H9 (cell line): ENCODE results near the gene SDR39U1. TPM values are rescaled to one million over a fixed set of nuclear protein-coding genes. Genes with fewer than 3 reads are reported as not detected.

Experiments
- DNase-seq: peaks from one replicate; pipeline ENCODE4 v3.0.0-alpha.2; 2017
- H2AFZ ChIP-seq: one replicate; pipeline ENCODE4 v1.6.1; 2013; ENCODE audit warnings: mild to moderate bottlenecking, low read length, control low read depth, moderate library complexity
- H2AK5ac ChIP-seq: 2 replicates; pipeline ENCODE4 v1.6.1; 2013; ENCODE audit warnings: low read length, control low read depth, mixed read lengths; ENCODE audit not compliant: insufficient read length
- H2BK120ac ChIP-seq: one replicate; pipeline ENCODE4 v1.6.1; 2013; ENCODE audit warnings: low read depth, mild to moderate bottlenecking, low read length, control low read depth, inconsistent platforms; ENCODE audit not compliant: poor library complexity, severe bottlenecking
- H2BK12ac ChIP-seq: 2 replicates; pipeline ENCODE4 v1.6.1; 2013; ENCODE audit warnings: low read length, control low read depth, mixed read lengths, low read depth; ENCODE audit not compliant: insufficient read length
- H2BK15ac ChIP-seq: 2 replicates; pipeline ENCODE4 v1.6.1; 2013; ENCODE audit warnings: low read depth, low read length, control low read depth
- H2BK20ac ChIP-seq: one replicate; pipeline ENCODE4 v1.6.1; 2013; ENCODE audit warnings: low read depth, mild to moderate bottlenecking, low read length, control low read depth, inconsistent platforms; ENCODE audit not compliant: poor library complexity, severe bottlenecking
- H2BK5ac ChIP-seq: 2 replicates; pipeline ENCODE4 v1.6.1; 2013; ENCODE audit warnings: low read length, control low read depth, mixed read lengths; ENCODE audit not compliant: insufficient read length
- H3K14ac ChIP-seq: 2 replicates; pipeline ENCODE4 v1.6.1; 2013; ENCODE audit warnings: low read length, control low read depth; ENCODE audit not compliant: insufficient read depth
- H3K18ac ChIP-seq: 2 replicates; pipeline ENCODE4 v1.6.1; 2013; ENCODE audit warnings: low read depth, mild to moderate bottlenecking, mixed read lengths, low read length, control low read depth; ENCODE audit not compliant: insufficient read length
- H3K23ac ChIP-seq: 2 replicates; pipeline ENCODE4 v1.6.1; 2013; ENCODE audit warnings: low read length, control low read depth, mixed read lengths, low read depth; ENCODE audit not compliant: insufficient read length
- H3K23me2 ChIP-seq: 2 replicates; pipeline ENCODE4 v1.6.1; 2013; ENCODE audit warnings: low read depth, mild to moderate bottlenecking, mixed read lengths, low read length, control low read depth; ENCODE audit not compliant: insufficient read length, poor library complexity, severe bottlenecking
- H3K27ac ChIP-seq: 2 replicates; pipeline ENCODE4 v1.5.1; 2013; ENCODE audit warnings: low read length, control low read depth, mixed read lengths, low read depth; ENCODE audit not compliant: insufficient read length
- H3K27me3 ChIP-seq: 2 replicates; pipeline ENCODE4 v1.6.1; 2013; ENCODE audit warnings: low read length, control low read depth, inconsistent platforms; ENCODE audit not compliant: insufficient read depth
- H3K4ac ChIP-seq: 2 replicates; pipeline ENCODE4 v1.6.1; 2013; ENCODE audit warnings: low read depth, mild to moderate bottlenecking, control low read depth, inconsistent platforms, low read length, moderate library complexity
- H3K4me1 ChIP-seq: 2 replicates; pipeline ENCODE4 v1.6.1; 2013; ENCODE audit warnings: low read length, control low read depth, inconsistent platforms; ENCODE audit not compliant: insufficient read depth
- H3K4me2 ChIP-seq: 2 replicates; pipeline ENCODE4 v1.6.1; 2013; ENCODE audit warnings: low read length, control low read depth, mixed read lengths; ENCODE audit not compliant: insufficient read length, insufficient read depth
- H3K56ac ChIP-seq: 2 replicates; pipeline ENCODE4 v1.6.1; 2013; ENCODE audit warnings: low read depth, mild to moderate bottlenecking, mixed read lengths, low read length, control low read depth; ENCODE audit not compliant: insufficient read length
- H3K79me1 ChIP-seq: 2 replicates; pipeline ENCODE4 v1.6.1; 2013; ENCODE audit warnings: low read depth, mild to moderate bottlenecking, moderate library complexity, low read length, control low read depth, inconsistent platforms; ENCODE audit not compliant: insufficient read depth, poor library complexity, severe bottlenecking
- H3K79me2 ChIP-seq: 2 replicates; pipeline ENCODE4 v1.6.1; 2013; ENCODE audit warnings: low read length, control low read depth, inconsistent platforms; ENCODE audit not compliant: insufficient read depth
- H3K9ac ChIP-seq: 2 replicates; pipeline ENCODE4 v1.6.1; 2013; ENCODE audit warnings: low read length, control low read depth, mixed read lengths; ENCODE audit not compliant: insufficient read length; ENCODE audit errors: extremely low read depth
- H3K9me3 ChIP-seq: one replicate; pipeline ENCODE4 v1.6.1; 2013; ENCODE audit warnings: low read depth, low read length, inconsistent platforms; ENCODE audit not compliant: control insufficient read depth
- H3T11ph ChIP-seq: one replicate; pipeline ENCODE4 v1.6.1; 2013; ENCODE audit warnings: mild to moderate bottlenecking, low read length, control low read depth, inconsistent platforms
- H4K20me1 ChIP-seq: one replicate; pipeline ENCODE4 v1.6.1; 2013; ENCODE audit not compliant: control insufficient read depth, insufficient read length, insufficient read depth
- H4K5ac ChIP-seq: 2 replicates; pipeline ENCODE4 v1.6.1; 2013; ENCODE audit warnings: low read depth, mild to moderate bottlenecking, mixed read lengths, low read length, control low read depth; ENCODE audit not compliant: insufficient read length
- H4K8ac ChIP-seq: replicated peaks from 2 replicates; pipeline ENCODE4 v1.6.1; 2013; ENCODE audit warnings: low read length, control low read depth, mixed read lengths, low read depth; ENCODE audit not compliant: insufficient read length
- H4K91ac ChIP-seq: 2 replicates; pipeline ENCODE4 v1.6.1; 2013; ENCODE audit warnings: low read depth, mild to moderate bottlenecking, moderate library complexity, mixed read lengths, low read length, control low read depth; ENCODE audit not compliant: insufficient read length
- H3K27ac Mint-ChIP-seq, 3 experiments: 2 replicates in 2 of 3; 3 replicates in 1 of 3; pipeline ENCODE4 v1.8.0; 2020 to 2021; ENCODE audit warnings: mixed read lengths in 3 of 3, mild to moderate bottlenecking in 1 of 3, moderate library complexity in 1 of 3
- H3K27me3 Mint-ChIP-seq: 2 replicates; pipeline ENCODE4 v1.8.0; 2021; ENCODE audit warnings: low read depth, mild to moderate bottlenecking, moderate library complexity, mixed read lengths
- H3K36me3 Mint-ChIP-seq, 3 experiments: 2 replicates in 2 of 3; 3 replicates in 1 of 3; pipeline ENCODE4 v1.8.0; 2020 to 2021; ENCODE audit warnings: low read depth in 3 of 3, mixed read lengths in 3 of 3; ENCODE audit not compliant: insufficient read depth in 1 of 3
- H3K4me1 Mint-ChIP-seq, 2 experiments: 2 replicates each; pipeline ENCODE4 v1.8.0; 2020; ENCODE audit warnings: mixed read lengths in 2 of 2
- H3K4me3 Mint-ChIP-seq, 2 experiments: 2 replicates in 1 of 2; 3 replicates in 1 of 2; pipeline ENCODE4 v1.8.0; 2020 to 2021; ENCODE audit warnings: mild to moderate bottlenecking in 2 of 2, mixed read lengths in 2 of 2, moderate library complexity in 1 of 2
- H3K9me3 Mint-ChIP-seq, 2 experiments: 2 replicates in 1 of 2; 3 replicates in 1 of 2; pipeline ENCODE4 v1.8.0; 2020; ENCODE audit warnings: mild to moderate bottlenecking in 2 of 2, mixed read lengths in 2 of 2, moderate library complexity in 1 of 2
- CTCF ChIP-seq: fragments of 200-600 bp; sonication (generic); conservative IDR thresholded peaks from 3 replicates; pipeline ENCODE4 v1.8.0; 2021; ENCODE audit warnings: antibody characterized with exemption, mild to moderate bottlenecking
- WGBS: extraction: QIAGEN DNeasy Blood & Tissue Kit; methylation state at CpG from one replicate; pipeline ENCODE4 v1.1.7; 2013; ENCODE audit warnings: missing lambda C conversion rate, low lambda C conversion rate, mixed read lengths; ENCODE audit not compliant: insufficient read length; ENCODE audit errors: extremely low coverage; 5-methylcytosine and 5-hydroxymethylcytosine counted together
- total RNA-seq: library from RNA; stranded (reverse); gene quantifications from 2 replicates; pipeline ENCODE4 v1.2.1, GENCODE V29; 2021

The SDR39U1 gene
- total RNA-seq, 1 experiment from 2014 or later: 56.2 TPM

DNA sequence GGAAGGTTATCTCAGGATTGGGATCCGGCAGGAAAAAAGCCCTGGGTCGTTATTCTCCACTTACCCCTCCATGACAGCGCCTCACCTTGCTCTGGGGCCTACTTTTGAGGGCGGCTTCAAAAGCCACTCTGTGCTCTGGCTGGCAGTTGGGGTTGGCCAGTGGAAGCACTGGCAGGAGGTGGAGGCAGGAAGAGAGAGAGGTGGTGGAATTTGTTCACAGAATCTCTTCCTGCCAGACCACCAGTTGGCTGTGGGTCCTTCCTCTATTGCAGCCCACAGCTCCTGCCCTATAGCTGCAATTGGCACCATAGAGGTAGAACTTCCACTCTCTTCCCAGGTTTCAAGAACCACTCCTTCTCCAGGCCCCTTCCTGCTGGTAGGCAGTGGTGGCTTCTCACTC is 32.7 kb upstream of the SDR39U1 start:
- Histone ChIP-seq H3T11ph (no peak overlapping the region), H4K91ac (no peak overlapping the region), H3K4me1 (no peaks in the 10 kb centered on the region), H3K79me2 (no peaks in the 10 kb centered on the region), H3K9ac (no peak overlapping the region), H4K5ac (no peak overlapping the region), H3K27me3 (no peaks in the 10 kb centered on the region), H3K23me2 (no peaks in the 10 kb centered on the region), H2BK12ac (no peak overlapping the region), H3K79me1 (no peaks in the 10 kb centered on the region), H2BK15ac (no peak overlapping the region), H3K27ac (no peak overlapping the region), H2BK120ac (no peak overlapping the region), H4K8ac (no peak overlapping the region), H3K9me3 (no peaks in the 10 kb centered on the region), H2BK5ac (no peak overlapping the region), H2AK5ac (no peak overlapping the region), H3K18ac (no peak overlapping the region), H3K14ac (no peak overlapping the region), H3K4ac (no peak overlapping the region), H2AFZ (no peak overlapping the region), H3K56ac (no peak overlapping the region), H3K23ac (no peak overlapping the region), H3K4me2 (no peak overlapping the region), H2BK20ac (no peak overlapping the region), H4K20me1 (no peaks in the 10 kb centered on the region)
- H3K4me3 Mint-ChIP-seq: no peak overlapping the region
- H3K9me3 Mint-ChIP-seq: peaks cover 8 to 9% of the 10 kb centered on the region in 2 experiments; a peak in 3 of 5 replicates
- DNase-seq: no peak
- TF ChIP-seq CTCF: no peak
- H3K4me1 Mint-ChIP-seq: peaks cover 7% of the 10 kb centered on the region in 2 experiments
- H3K27me3 Mint-ChIP-seq: no peaks in the 10 kb centered on the region; the same call in 1 of the 2 replicates
- no CpG with 5 or more reads among the region's 4 CpGs for WGBS
- peaks cover 4 to 11% (median 7%) of the 10 kb centered on the region in 3 experiments; a peak in 6 of 7 replicates for H3K36me3 Mint-ChIP-seq
- H3K27ac Mint-ChIP-seq: no peak overlapping the region; a peak in 1 of 7 replicates
